Peyer's patch (tissue), 4 donors: ENCODE data around the gene XYLT1. TPM values are rescaled to one million over a fixed set of nuclear protein-coding genes. Genes with fewer than 3 reads are reported as not detected.

Experiments
- DNase-seq, 3 donors: peaks; one replicate each; pipeline ENCODE4 v3.0.0-alpha.2; 2017 to 2019
- H3K27ac ChIP-seq, 4 donors: fragments of 200-600 bp; sonication (generic); one replicate each; pipeline ENCODE4 v1.5.1; 2016 to 2019
- H3K27me3 ChIP-seq, 2 donors: fragments of 200-600 bp; sonication (generic); one replicate each; pipeline ENCODE4 v1.5.1; 2019
- H3K36me3 ChIP-seq, 3 donors: fragments of 200-600 bp; sonication (generic); one replicate each; pipeline ENCODE4 v1.5.1; 2016 to 2019
- H3K4me1 ChIP-seq, 4 donors: fragments of 200-600 bp; sonication (generic); one replicate each; pipeline ENCODE4 v1.5.1; 2016 to 2019
- H3K4me3 ChIP-seq, 4 donors: fragments of 200-600 bp; sonication (generic); 1 replicate in 3 of 4; 2 replicates in 1 of 4; pipeline ENCODE4 v1.5.1; 2016 to 2019; ENCODE audit warnings: mild to moderate bottlenecking in 1 of 4
- H3K9me3 ChIP-seq, 4 donors: fragments of 200-600 bp; sonication (generic); one replicate each; pipeline ENCODE4 v1.5.1; 2016 to 2019; ENCODE audit warnings: mild to moderate bottlenecking in 1 of 4
- CTCF ChIP-seq, 6 experiments: fragments of 450-650 bp in 4 of 6; fragments of 200-600 bp in 2 of 6; sonication (generic) in 1 of 6; IDR thresholded peaks; one replicate each; pipeline ENCODE4 v1.5.1; 2017 to 2019; ENCODE audit warnings: antibody characterized with exemption in 6 of 6, mild to moderate bottlenecking in 3 of 6, moderate library complexity in 1 of 6
- POLR2A ChIP-seq, 2 donors: fragments of 450-650 bp; IDR thresholded peaks; one replicate each; pipeline ENCODE4 v1.5.1; 2017; ENCODE audit warnings: antibody characterized with exemption in 2 of 2, mild to moderate bottlenecking in 2 of 2, moderate library complexity in 2 of 2
- total RNA-seq, 4 donors: library from RNA; depleted of rRNA; stranded (reverse); fragments of >200 nt; gene quantifications; one replicate each; pipeline ENCODE4 v1.1.0, GENCODE V29; 2016

XYLT1 gene
- total RNA-seq, 4 donors from 2014 or later, result 18.7 to 42.1 (median 37.7) TPM

GRCh38 chr16:17143546-17144419 lies 327.0 kb downstream of the XYLT1 start:
- TF ChIP-seq POLR2A (IDR thresholded peaks at IDR 0.05) (no peak), CTCF (IDR thresholded peaks at IDR 0.05) (no peak)
- H3K4me1 ChIP-seq, result no peaks in the 10 kb centered on the region
- H3K4me3 ChIP-seq, result no peak overlapping the region
- no peak overlapping the region for H3K27ac ChIP-seq
- H3K27me3 ChIP-seq, result no peaks in the 10 kb centered on the region
- H3K36me3 ChIP-seq, result peaks cover 0 to 15% (median 0%) of the 10 kb centered on the region in 3 donors
- no peak for DNase-seq
- no peaks in the 10 kb centered on the region for H3K9me3 ChIP-seq

- Histone ChIP-seq H3K4me3 (no peak overlapping the region), H3K27ac (no peak overlapping the region), H3K36me3 (peaks cover 0 to 49% (median 0%) of the 10 kb centered on the region in 3 donors), H3K9me3 (no peaks in the 10 kb centered on the region), H3K4me1 (no peaks in the 10 kb centered on the region), H3K27me3 (no peaks in the 10 kb centered on the region)
- DNase-seq, result no peak
- TF ChIP-seq CTCF (IDR thresholded peaks at IDR 0.05) (no peak), POLR2A (IDR thresholded peaks at IDR 0.05) (no peak)
Observed at GRCh38 chr16:17138801-17139200, 332.0 kb downstream of the XYLT1 start.

- H3K4me1 ChIP-seq, result no peaks in the 10 kb centered on the region
- no peaks in the 10 kb centered on the region for H3K27me3 ChIP-seq
- no peak overlapping the region for H3K27ac ChIP-seq
- H3K4me3 ChIP-seq, result no peak overlapping the region
- TF ChIP-seq POLR2A (IDR thresholded peaks at IDR 0.05), result no peak
- TF ChIP-seq CTCF (IDR thresholded peaks at IDR 0.05), result no peak
- no peaks in the 10 kb centered on the region for H3K9me3 ChIP-seq
- DNase-seq, result no peak
- peaks cover 0 to 63% (median 0%) of the 10 kb centered on the region in 3 donors for H3K36me3 ChIP-seq
Observed at GRCh38 chr16:17135439-17135838, 335.3 kb downstream of the XYLT1 start.

GRCh38 chr16:17134586-17134985 lies 336.2 kb downstream of the XYLT1 start:
- Histone ChIP-seq H3K4me1 (no peaks in the 10 kb centered on the region), H3K4me3 (no peak overlapping the region), H3K9me3 (no peaks in the 10 kb centered on the region), H3K27me3 (no peaks in the 10 kb centered on the region), H3K36me3 (peaks cover 0 to 56% (median 0%) of the 10 kb centered on the region in 3 donors), H3K27ac (no peak overlapping the region)
- TF ChIP-seq POLR2A (IDR thresholded peaks at IDR 0.05) (no peak), CTCF (IDR thresholded peaks at IDR 0.05) (no peak)
- DNase-seq, result peak in 2 of 3 donors; percentile 39 to 47

- TF ChIP-seq CTCF (IDR thresholded peaks at IDR 0.05) (no peak), POLR2A (IDR thresholded peaks at IDR 0.05) (no peak)
- H3K27me3 ChIP-seq, result no peaks in the 10 kb centered on the region
- no peak overlapping the region for H3K4me3 ChIP-seq
Observed at GRCh38 chr16:17133851-17134250, 336.9 kb downstream of the XYLT1 start.

More at GRCh38 chr16:17133851-17134250, 336.9 kb downstream of the XYLT1 start:
- Histone ChIP-seq H3K36me3 (peaks cover 0 to 49% (median 0%) of the 10 kb centered on the region in 3 donors), H3K4me1 (no peaks in the 10 kb centered on the region), H3K9me3 (no peaks in the 10 kb centered on the region), H3K27ac (no peak overlapping the region)
- DNase-seq, result no peak
